Measurements from ENCODE around the gene NECAB2.

DNA sequence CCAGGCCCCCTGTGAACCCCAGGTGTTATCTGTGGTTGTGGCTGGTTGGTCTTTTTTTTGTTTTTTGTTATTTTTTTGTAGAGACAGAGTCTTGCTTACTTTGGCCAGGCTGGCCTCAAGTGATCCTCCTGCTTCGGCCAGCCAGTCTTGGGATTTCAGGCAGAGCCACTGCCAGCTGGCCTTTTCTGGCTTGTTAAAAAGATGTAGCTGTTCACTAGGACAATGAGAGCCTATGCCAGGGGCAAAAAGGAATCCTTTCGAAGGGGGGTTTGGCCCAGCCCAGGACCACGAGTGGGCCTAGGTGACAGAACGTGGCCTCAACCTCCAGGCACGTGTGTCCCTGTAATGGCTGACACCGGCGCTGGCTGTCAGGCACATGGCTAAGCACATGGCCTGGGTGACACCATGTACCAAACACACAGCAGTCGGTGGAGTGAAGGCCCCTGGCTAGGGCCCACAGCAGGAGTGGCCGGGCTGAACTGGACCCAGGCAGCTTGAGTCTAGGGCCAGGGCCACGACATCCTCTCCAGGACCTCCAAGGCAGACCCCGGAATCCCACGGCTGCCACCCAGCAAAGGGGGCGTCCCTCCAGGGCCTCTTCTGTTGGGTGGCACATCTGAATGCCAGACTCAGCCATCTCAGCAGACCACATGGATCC is 81.5 kb downstream of the NECAB2 start:
- TF ChIP-seq, protein P1, sequence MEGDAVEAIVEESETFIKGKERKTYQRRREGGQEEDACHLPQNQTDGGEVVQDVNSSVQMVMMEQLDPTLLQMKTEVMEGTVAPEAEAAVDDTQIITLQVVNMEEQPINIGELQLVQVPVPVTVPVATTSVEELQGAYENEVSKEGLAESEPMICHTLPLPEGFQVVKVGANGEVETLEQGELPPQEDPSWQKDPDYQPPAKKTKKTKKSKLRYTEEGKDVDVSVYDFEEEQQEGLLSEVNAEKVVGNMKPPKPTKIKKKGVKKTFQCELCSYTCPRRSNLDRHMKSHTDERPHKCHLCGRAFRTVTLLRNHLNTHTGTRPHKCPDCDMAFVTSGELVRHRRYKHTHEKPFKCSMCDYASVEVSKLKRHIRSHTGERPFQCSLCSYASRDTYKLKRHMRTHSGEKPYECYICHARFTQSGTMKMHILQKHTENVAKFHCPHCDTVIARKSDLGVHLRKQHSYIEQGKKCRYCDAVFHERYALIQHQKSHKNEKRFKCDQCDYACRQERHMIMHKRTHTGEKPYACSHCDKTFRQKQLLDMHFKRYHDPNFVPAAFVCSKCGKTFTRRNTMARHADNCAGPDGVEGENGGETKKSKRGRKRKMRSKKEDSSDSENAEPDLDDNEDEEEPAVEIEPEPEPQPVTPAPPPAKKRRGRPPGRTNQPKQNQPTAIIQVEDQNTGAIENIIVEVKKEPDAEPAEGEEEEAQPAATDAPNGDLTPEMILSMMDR (IDR thresholded peaks at IDR 0.05) = no peak
- no peak for TF ChIP-seq POLR2A (IDR thresholded peaks at IDR 0.05)

Data from body of pancreas (tissue), 4 donors.